ENCODE measurements around the gene GNAQ. TPM values are rescaled to one million over a fixed set of nuclear protein-coding genes. Genes with fewer than 3 reads are reported as not detected.

The GNAQ gene
- total and polyA plus RNA-seq, 2 of the 13 experiments (the other 11 are each of a cell fraction or from before 2014, with no cell fraction given) = 16.5 to 17.7 TPM

DNA sequence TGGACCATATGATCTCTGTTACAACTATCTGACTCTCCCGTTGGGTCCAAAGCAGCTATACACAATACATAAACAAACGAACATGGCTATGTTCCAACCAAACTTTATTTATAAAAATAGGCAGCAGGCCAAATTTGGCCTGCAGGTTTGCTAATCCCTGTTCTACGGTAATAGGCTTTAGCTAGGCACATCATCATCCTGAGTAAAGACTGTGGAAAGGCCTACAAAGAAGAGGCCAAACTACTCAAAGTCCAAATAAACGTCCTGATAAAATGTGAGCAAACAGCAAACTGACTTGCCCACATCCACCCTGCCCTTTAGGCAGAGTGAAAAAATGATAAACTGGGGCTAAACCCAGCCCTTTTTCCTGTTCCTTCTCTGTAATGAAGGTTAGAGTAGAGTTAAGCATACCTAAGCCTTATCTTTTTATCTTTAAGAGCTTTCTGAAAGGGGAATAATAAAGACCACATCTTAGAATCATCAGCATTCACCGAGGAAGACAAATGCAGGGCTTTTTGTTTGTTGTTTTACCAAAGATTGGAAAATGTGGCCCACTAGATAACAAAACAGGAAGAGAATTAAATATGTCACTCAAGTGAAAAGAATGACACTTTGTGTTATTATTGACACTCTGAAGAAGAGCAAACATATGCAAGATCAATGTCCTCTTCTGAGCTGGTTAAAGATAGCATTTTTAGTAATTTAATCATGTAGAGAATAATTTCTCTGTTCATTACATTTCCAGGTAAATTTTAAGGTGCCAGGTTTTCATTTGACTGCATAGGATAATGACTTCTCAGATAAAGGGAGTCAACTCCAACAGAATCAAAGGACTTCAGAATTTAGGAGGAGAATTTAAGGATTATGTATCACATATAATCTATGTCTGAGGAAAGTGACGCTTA is 223.5 kb downstream of the GNAQ start (continued):
- TF ChIP-seq ELF4 (CRISPR knock-in tag; IDR thresholded peaks at IDR 0.05; ENCODE audit: borderline replicate concordance) (no peak), TEAD2 (CRISPR knock-in tag; IDR thresholded peaks at IDR 0.05) (no peak), MAZ (IDR thresholded peaks at IDR 0.05; ENCODE audit: borderline replicate concordance, low read depth, low read length) (no peak), MAZ (CRISPR knock-in tag; IDR thresholded peaks at IDR 0.05; ENCODE audit: low read depth) (no peak), ZNF263 (CRISPR knock-in tag; IDR thresholded peaks at IDR 0.05) (no peak), ZNF614 (CRISPR knock-in tag; IDR thresholded peaks at IDR 0.05; ENCODE audit: borderline replicate concordance) (peak; percentile 53), FOXP1 (IDR thresholded peaks at IDR 0.05) (no peak), FOXP1 (CRISPR knock-in tag; IDR thresholded peaks at IDR 0.05) (peak; percentile 58; the same call in 1 of the 2 replicates), SP4 (CRISPR knock-in tag; IDR thresholded peaks at IDR 0.05) (no peak), PLRG1 (conservative IDR thresholded peaks at IDR 0.05) (no peak), PAX8 (CRISPR knock-in tag; IDR thresholded peaks at IDR 0.05; ENCODE audit: borderline replicate concordance) (no peak), ZFP82 (CRISPR knock-in tag; IDR thresholded peaks at IDR 0.05; ENCODE audit: borderline replicate concordance) (no peak), ZNF24 (IDR thresholded peaks at IDR 0.05) (no peak), PHF21A (CRISPR knock-in tag; IDR thresholded peaks at IDR 0.05) (no peak), MZF1 (CRISPR knock-in tag; IDR thresholded peaks at IDR 0.05; ENCODE audit: borderline replicate concordance) (no peak), ARNT2 (CRISPR knock-in tag; IDR thresholded peaks at IDR 0.05; ENCODE audit: low read depth) (no peak), RFX3 (CRISPR knock-in tag; IDR thresholded peaks at IDR 0.05) (no peak), ZNF605 (CRISPR knock-in tag; IDR thresholded peaks at IDR 0.05) (no peak), ARNT (IDR thresholded peaks at IDR 0.05) (no peak), ZNF335 (CRISPR knock-in tag; IDR thresholded peaks at IDR 0.05) (no peak), ZNF354B (CRISPR knock-in tag; IDR thresholded peaks at IDR 0.05) (no peak), KAT7 (CRISPR knock-in tag; IDR thresholded peaks at IDR 0.05; ENCODE audit: borderline replicate concordance) (no peak), ZBTB7A (CRISPR knock-in tag; IDR thresholded peaks at IDR 0.05) (no peak), ZNF296 (CRISPR knock-in tag; conservative IDR thresholded peaks at IDR 0.05) (no peak), ZFP62 (CRISPR knock-in tag; IDR thresholded peaks at IDR 0.05) (no peak), CREM (IDR thresholded peaks at IDR 0.05) (peak; percentile 73), CREM (CRISPR knock-in tag; IDR thresholded peaks at IDR 0.05) (no peak), ZNF431 (CRISPR knock-in tag; IDR thresholded peaks at IDR 0.05; ENCODE audit: borderline replicate concordance, low read depth) (no peak), KLF11 (CRISPR knock-in tag; IDR thresholded peaks at IDR 0.05) (no peak)
- TF ChIP-seq, protein P1, sequence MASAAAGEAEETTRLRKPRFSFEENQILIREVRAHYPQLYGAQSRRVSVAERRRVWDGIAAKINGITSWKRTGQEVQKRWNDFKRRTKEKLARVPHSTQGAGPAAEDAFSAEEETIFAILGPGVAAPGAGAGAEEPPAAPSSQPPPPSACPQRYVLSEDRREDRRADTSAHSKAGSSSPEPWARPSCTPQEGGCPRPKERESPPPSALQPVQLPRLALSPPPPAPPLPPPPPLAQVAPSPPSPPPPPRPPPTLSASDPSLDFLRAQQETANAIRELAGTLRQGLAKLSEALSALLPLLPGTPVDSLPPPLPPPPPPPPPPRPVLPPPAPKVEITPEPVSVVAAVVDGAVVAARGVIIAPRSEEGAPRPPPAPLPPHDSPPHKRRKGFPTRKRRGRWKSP (CRISPR knock-in tag; IDR thresholded peaks at IDR 0.05) = no peak
- TF ChIP-seq, protein P2, sequence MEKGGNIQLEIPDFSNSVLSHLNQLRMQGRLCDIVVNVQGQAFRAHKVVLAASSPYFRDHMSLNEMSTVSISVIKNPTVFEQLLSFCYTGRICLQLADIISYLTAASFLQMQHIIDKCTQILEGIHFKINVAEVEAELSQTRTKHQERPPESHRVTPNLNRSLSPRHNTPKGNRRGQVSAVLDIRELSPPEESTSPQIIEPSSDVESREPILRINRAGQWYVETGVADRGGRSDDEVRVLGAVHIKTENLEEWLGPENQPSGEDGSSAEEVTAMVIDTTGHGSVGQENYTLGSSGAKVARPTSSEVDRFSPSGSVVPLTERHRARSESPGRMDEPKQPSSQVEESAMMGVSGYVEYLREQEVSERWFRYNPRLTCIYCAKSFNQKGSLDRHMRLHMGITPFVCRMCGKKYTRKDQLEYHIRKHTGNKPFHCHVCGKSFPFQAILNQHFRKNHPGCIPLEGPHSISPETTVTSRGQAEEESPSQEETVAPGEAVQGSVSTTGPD (CRISPR knock-in tag; IDR thresholded peaks at IDR 0.05) = peak; percentile 76

Data from HepG2 (cell line).